ENCODE results near the gene IQCN. TPM values are rescaled to one million over a fixed set of nuclear protein-coding genes. Genes with fewer than 3 reads are reported as not detected.

IQCN gene
- total and polyA plus RNA-seq, 12 donors: 0.17 to 7.8 (median 0.96) TPM

DNA sequence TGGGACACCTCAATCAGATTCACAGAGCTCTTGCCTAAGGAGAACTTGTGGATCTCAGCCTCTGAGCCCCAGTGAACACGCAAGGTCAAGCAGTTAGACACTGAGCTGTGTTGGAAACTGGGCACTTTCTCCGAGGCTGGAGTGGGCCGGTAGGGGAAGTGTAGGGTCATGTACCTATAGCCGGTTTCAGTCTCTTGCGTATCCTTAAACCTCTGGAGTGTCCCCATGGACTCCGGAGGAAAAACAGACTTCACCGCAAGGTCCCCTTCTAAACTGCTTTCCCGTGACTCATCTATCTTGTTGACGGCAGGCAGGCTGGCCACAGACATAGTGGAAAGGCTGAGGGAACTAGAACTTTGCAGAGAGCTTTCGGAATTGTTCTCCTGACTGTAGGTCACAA, 11.3 kb downstream of the IQCN start:
- TF ChIP-seq, protein P1, sequence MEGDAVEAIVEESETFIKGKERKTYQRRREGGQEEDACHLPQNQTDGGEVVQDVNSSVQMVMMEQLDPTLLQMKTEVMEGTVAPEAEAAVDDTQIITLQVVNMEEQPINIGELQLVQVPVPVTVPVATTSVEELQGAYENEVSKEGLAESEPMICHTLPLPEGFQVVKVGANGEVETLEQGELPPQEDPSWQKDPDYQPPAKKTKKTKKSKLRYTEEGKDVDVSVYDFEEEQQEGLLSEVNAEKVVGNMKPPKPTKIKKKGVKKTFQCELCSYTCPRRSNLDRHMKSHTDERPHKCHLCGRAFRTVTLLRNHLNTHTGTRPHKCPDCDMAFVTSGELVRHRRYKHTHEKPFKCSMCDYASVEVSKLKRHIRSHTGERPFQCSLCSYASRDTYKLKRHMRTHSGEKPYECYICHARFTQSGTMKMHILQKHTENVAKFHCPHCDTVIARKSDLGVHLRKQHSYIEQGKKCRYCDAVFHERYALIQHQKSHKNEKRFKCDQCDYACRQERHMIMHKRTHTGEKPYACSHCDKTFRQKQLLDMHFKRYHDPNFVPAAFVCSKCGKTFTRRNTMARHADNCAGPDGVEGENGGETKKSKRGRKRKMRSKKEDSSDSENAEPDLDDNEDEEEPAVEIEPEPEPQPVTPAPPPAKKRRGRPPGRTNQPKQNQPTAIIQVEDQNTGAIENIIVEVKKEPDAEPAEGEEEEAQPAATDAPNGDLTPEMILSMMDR (IDR thresholded peaks at IDR 0.05): no peak
- no peak for ATAC-seq
- intact Hi-C loops (cut with DNase I): loop anchor here in 1 of 10 donors (10.0 kb wide), 1 partner anchor 132 kb away; the partner anchor contains the start of gene LRRC25
- Histone ChIP-seq H3K9me3 (no peaks in the 10 kb centered on the region), H3K36me3 (peaks cover 0 to 52% (median 15%) of the 10 kb centered on the region in 9 donors), H3K27me3 (no peaks in the 10 kb centered on the region), H3K4me3 (no peak overlapping the region), H3K27ac (no peak overlapping the region), H3K4me1 (no peaks in the 10 kb centered on the region)
- no peak for DNase-seq
- 92 to 94% methylated on average over 10 of the region's 10 CpGs for WGBS, 2 donors

DNA sequence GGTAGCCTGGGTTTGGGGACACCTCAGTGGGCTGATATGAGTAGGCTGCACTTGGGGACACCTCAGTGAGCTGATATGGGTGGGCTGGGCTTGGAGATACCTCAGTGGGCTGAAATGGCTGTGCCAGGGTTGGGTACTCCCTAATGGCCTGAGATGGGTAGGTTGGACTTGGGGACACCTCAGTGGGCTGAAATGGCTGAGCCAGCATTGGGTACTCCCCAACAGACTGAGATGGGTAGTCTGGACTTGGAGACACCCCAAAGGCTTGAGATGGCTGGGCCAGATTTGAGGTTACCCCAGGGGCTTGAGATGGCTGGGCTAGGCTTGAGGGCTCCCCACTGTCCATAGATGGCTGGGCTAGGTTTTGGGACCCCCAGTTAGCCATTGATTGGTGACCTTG, 12.1 kb downstream of the IQCN start:
- no peaks in the 10 kb centered on the region for H3K9me3 ChIP-seq
- ATAC-seq (no peak), DNase-seq (no peak)
- intact Hi-C loops (cut with DNase I): loop anchor here in 1 of 10 donors (10.0 kb wide), 1 partner anchor 133 kb away; the partner anchor contains the start of gene LRRC25
- TF ChIP-seq, protein P1 (IDR thresholded peaks at IDR 0.05): no peak
- H3K4me1 ChIP-seq: no peaks in the 10 kb centered on the region
- no peak overlapping the region for H3K27ac ChIP-seq
- peaks cover 0 to 50% (median 12%) of the 10 kb centered on the region in 9 donors for H3K36me3 ChIP-seq
- H3K27me3 ChIP-seq: no peaks in the 10 kb centered on the region
- H3K4me3 ChIP-seq: no peak overlapping the region

DNA sequence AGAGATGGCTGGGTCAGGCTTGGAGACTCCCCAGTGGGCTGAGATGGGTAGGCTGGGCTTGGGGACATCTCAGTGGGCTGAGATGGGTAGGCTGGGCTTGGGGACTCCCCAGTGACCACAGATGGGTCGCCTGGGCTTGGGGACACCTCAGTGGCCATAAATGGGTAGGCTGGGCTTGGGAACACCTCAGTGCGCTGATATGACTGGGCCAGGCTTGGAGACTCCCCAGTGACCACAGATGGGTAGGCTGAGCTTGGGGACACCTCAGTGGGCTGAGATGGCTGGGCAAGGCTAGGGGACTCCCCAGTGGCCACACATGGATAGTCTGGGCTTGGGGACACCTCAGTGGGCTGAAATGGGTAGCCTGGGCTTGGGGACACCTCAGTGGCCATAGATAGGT, 12.8 kb downstream of the IQCN start:
- no peak for ATAC-seq
- H3K36me3 ChIP-seq: peaks cover 0 to 44% (median 5%) of the 10 kb centered on the region in 9 donors
- TF ChIP-seq, protein P1 (IDR thresholded peaks at IDR 0.05): no peak
- DNase-seq: no peak
- no peaks in the 10 kb centered on the region for H3K4me1 ChIP-seq
- intact Hi-C loops (cut with DNase I): loop anchor here in 1 of 10 donors (10.0 kb wide), 1 partner anchor 133 kb away; the partner anchor contains the start of gene LRRC25
- H3K9me3 ChIP-seq: no peaks in the 10 kb centered on the region
- H3K27ac ChIP-seq: no peak overlapping the region
- no peak overlapping the region for H3K4me3 ChIP-seq
- no peaks in the 10 kb centered on the region for H3K27me3 ChIP-seq
- 88 to 94% methylated on average over 2 of the region's 2 CpGs for WGBS, 2 donors

DNA sequence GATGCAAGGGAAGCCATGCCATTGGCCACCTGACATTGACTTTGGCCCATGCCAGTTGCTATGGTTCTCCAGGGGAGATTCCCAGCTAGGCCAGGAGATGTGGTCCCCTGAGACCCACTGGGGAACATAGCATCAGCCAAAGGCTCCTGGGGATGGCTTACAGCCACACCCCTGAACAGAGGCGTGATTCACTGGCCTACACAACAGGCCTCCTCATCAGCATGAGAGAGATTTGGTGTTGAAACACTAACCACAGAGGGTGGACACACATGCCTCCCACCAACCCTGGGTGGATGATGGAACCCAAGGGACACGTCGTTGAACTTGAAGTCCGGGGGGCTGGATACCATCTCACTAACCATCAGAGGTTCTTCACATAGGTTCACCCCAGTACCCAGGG, 14.4 kb downstream of the IQCN start:
- Histone ChIP-seq H3K4me1 (no peaks in the 10 kb centered on the region), H3K27me3 (peaks cover 0 to 8% (median 6%) of the 10 kb centered on the region in 7 donors), H3K9me3 (no peaks in the 10 kb centered on the region), H3K27ac (no peak overlapping the region), H3K36me3 (peaks cover 0 to 28% (median 0%) of the 10 kb centered on the region in 9 donors), H3K4me3 (no peak overlapping the region)
- DNase-seq (no peak), ATAC-seq (no peak)
- WGBS, 2 donors: 90 to 93% methylated on average over 4 of the region's 4 CpGs
- intact Hi-C loops (cut with DNase I): loop anchor here in 2 of 10 donors (10.0 kb wide), 2 partner anchors 135 to 145 kb away; partner anchors contain the start of gene LRRC25 (in 1 of the 2)
- TF ChIP-seq, protein P1 (IDR thresholded peaks at IDR 0.05): no peak
